ENCODE data around the gene AUTS2.

Gene AUTS2

GRCh38 chr7:70459546-70459945 is 861.3 kb downstream of the AUTS2 start:
- DNase-seq, result no peak

DNA sequence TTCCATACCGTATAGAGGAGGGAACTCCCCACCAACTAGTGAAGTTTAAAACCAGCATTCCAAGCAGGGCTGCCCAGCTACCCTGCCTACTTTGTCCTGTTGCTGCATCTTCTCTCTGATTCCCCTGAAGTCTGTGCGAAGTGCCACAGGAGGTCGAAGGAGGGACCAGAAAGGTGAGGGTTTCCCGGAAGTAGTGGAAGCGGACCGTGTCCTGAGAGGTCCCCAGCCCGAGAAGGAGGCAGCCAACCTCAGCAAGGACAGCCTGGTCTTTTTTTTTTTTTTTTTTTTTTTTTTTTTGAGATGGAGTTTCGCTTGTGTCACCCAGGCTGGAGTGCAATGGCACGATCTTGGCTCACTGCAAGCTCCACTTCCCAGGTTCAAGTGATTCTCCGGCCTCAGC is 861.8 kb downstream of the AUTS2 start:
- no peak for DNase-seq

DNA sequence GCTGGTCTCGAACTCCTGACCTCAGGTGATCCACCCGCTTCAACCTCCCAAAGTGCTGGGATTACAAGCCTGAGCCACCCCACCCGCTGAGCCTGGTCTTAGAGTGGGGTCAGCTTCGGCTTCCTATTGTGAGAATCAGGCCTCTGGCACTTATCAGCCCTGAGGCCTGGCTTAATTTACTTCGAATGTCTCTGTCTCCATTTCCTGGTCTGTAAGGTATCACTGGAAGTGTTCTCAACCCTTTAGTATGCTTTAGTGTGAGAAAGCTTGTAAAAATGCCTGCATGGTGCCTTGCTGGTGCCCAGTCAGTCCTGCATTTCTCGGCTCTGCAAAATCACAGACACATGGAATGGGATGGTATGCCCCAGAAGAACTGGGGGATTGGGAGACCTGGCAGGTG is 862.3 kb downstream of the AUTS2 start:
- no peak for DNase-seq

GRCh38 chr7:70463352-70463938 is 865.2 kb downstream of the AUTS2 start:
- DNase-seq, result no peak

DNA sequence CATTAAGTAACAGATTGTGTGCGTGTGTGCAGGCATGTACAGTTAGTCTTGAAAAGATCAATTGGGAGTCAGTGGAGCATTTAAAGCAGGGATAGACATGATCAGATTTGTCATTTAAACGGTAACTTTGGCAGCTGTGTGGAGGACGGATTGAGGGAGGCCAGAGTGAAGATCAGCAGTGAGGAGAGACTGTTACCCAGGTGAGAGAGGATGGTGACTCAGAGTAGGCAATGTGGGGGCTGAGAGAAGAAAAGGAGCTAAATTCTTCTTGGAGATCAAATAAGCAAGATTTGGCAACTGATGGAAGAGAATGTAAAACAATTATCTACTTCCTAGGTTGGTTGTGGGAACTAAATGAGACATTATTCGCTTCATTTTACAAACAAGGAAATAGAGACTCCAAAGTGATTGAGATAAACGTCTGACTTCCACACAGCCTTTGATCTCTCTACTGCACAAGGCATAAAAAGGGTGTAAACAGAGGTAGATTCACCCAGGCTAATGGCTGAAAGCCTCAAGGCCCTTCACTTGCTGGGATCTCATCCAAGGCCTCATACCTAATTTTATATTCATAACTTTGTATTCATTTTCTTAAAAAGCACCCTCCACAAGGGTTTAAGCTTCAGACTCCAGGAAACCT is 868.6 kb downstream of the AUTS2 start:
- DNase-seq, result no peak

DNA sequence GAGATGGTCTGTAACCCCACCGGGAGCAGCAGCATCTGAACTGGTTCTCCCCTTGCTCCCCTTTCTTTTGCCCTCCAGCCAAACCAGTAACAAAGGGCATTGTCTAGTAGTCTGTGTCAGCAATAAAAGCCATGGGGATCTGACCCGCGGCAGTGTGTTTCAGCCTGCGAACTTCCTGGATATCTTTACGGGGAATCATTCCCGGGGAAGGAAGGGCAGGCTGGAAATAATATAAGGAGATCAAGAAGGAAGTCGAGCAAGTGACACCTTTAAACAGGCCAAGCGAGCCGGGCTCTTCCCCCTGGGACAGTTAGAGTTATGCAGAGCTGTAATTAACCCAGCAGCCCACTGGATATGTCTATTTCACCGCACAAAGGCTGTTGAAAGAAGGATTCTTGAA is 872.5 kb downstream of the AUTS2 start:
- DNase-seq, result no peak

DNA sequence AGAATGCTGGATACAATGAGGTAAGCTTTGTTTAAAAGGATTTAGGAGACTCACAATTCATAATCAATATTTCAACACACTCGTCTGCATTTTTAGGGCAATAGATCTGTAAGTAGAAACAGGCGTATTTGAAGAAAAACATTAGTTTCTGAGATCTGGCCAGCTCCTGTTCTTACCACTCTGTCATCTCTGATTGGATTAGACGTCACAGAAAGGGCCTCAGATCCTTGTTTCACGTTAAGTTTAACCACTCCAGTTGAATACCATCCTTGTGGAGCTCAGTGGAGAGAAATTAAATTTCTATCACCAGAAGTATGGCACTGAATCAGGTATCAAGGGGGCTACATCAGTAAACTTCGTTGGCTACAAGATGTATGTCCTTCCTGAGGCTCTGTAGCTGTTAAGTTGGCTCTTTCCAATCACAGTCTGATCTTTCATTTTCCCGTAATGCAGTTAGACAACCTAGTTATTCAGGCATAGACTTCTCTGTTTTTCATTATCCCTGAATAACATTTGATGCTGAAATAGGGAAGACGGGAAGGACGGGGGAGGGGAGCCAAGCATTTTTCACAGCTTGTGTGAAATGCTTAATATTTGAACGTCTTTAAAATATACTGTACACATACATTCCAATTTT is 874.4 kb downstream of the AUTS2 start:
- DNase-seq, result no peak

DNA sequence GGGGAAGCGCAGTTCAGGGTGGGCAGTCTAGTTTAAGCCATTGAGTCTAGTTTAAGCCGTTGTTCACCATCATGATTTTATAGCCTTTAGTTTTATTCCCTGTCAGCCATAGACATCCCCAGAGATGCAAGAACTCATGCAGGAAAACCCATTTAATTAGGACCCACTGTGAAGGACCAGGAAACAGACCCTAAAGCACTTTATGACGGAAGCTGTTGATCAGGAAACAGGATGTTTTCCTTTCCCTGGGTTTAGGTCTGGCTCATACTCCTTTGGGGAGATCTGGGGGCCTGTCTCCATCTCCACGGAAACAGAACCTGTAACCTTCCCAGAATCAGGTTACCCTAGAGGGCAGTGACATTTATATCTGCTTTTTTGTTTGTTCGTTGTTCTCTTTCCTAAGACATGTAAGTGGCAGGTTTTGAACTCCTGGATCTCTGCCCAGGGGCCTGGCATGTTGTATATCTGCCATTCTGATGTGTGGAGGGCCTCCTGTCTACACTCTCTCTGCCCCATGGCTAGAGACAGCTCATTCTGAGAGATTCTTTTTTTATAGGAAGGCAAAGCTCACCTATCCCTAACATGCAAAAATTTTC is 876.5 kb downstream of the AUTS2 start:
- no peak for DNase-seq

GRCh38 chr7:70477036-70478010 is 879.0 kb downstream of the AUTS2 start:
- no peak for DNase-seq

DNA sequence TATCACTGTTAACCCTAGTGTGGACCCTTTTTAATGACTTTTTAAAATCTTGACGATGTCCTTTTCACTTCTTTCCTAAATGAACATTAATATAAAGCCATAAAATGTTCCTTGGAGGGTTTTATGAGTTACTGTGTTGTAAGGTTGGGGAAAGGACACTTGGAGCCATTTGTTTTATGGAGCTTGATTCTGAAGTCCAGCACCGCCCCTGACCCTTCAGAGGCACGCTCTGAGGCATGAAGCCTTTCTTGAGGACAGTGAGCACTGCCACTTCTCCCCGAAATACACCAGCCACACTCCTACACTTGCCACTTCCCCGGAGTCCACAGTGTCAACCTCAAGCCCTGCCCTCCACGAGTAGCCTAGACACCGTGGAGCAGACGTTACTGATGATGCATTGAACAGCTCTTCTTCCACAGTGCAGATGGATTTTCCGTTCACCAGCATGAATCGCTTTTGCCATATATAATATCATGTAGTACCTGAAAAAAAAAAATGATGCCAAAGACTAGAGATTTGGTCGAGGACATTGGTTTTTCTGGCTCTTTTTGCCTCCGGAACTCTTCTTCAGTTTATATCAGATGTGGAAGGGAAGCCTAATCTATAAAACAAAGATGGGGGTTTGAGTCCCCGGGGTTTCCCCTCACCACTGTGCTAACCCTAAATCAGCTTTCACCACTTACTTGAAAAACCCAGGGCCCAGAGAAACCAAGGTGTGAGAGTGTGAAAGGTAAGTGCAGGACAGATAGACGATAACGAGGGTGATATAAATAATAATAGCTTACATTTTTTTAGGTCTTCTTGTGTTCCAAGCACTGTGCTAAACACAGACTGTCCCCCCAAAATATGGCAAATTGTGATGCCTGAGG is 881.1 kb downstream of the AUTS2 start:
- no peak for DNase-seq

- DNase-seq, result no peak
Measured at GRCh38 chr7:70480927-70481569, 882.8 kb downstream of the AUTS2 start.

GRCh38 chr7:70481570-70482123 is 883.4 kb downstream of the AUTS2 start:
- no peak for DNase-seq

DNA sequence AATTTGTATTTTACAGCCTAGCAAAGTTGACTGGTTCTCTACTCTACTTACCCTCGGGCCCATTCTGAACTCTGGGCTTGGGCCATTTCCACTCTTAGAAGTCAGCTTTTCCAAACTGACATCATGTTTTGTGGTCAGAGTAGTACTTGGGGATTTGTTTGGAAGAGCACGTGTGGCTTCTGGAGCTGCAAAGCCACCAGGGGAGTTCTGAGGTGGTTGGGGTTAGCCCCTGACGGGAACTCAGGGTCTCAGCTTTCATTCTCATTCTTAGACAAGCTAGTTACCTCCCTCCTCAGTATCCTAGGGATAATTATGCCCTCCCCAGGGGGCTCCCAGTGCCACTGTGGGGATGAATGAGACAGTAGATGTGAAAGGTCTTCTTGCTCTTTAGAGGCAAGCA is 886.0 kb downstream of the AUTS2 start:
- no peak for DNase-seq

DNA sequence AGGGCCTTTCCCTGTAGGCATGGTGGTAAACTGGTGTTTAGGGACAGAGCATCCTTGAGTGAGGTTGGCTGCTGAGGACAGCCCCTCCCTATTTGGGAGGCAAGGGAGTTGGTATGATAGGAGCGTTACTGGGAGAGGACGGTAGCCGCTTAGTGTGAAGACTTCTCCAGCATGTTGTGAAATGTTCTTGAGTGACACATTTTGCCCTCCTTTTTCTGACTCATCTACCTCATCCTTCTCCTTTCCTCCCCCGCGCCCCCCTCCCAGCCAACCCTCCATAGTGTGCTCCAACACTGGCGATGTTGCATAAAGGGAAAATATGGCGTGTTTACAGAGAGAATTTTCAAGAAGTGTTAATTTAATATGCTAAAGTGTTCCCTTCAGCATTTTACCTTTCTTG is 888.7 kb downstream of the AUTS2 start:
- no peak for DNase-seq

- no peak for DNase-seq
Measured at GRCh38 chr7:70487428-70487827, 889.2 kb downstream of the AUTS2 start.

- no peak for DNase-seq
Measured at GRCh38 chr7:70487886-70488285, 889.6 kb downstream of the AUTS2 start.

DNA sequence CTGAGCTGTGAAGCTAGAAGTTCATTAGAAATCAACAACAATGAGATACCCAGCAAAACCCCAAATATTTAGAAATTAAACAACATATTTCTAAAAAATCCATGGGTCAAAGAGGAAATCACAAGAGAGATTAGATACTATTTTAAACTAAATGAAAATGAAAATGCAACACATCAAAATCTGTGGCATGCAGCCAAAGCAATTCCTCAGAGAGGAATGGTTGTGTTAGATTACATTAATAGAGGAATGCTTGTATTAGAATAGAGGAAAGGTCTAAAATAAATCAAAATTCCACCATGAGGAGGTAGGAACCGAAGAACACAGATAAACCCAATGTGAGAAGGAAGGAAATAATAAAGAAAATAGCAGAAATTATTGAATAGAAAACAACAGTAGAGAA is 891.5 kb downstream of the AUTS2 start:
- DNase-seq, result no peak

- DNase-seq, result no peak
Measured at GRCh38 chr7:70492625-70493024, 894.4 kb downstream of the AUTS2 start.

GRCh38 chr7:70494225-70495032 is 896.2 kb downstream of the AUTS2 start:
- DNase-seq, result no peak

DNA sequence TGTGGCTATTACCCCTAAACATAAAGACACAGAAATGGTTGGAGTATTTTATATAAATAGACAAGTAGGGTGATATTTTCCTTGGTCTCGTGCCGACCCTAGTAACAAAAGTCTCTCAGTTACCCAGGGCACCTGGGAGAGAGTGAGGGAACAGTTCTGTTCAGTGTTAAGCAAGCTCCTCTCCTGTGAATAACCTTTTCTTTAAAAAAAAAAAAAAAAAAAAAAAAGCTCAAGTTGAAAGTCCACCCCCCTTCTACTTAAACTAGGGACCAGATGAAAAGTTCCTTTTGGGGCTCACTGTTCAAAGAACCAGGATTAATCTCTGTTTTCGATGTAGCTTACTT is 896.7 kb downstream of the AUTS2 start:
- DNase-seq, result no peak

All from activated CD4-positive, alpha-beta T cell treated with anti-CD3 and anti-CD28 coated beads, Interleukin-2, amount 50 U/mL, for 16 hours (primary cell).